ENCODE data around the gene DMAC2L.

The DMAC2L gene

GRCh38 chr14:50331596-50331995 lies 19.5 kb downstream of the DMAC2L start:
- TF ChIP-seq CTCF (IDR thresholded peaks at IDR 0.05): no peak

- TF ChIP-seq CTCF (IDR thresholded peaks at IDR 0.05): no peak
These were observed 20.9 kb downstream of the DMAC2L start for GRCh38 chr14:50333014-50333509.

GRCh38 chr14:50334211-50334610 lies 22.1 kb downstream of the DMAC2L start:
- no peak for TF ChIP-seq CTCF (IDR thresholded peaks at IDR 0.05)

GRCh38 chr14:50335389-50335788 lies 23.3 kb downstream of the DMAC2L start:
- no peak for TF ChIP-seq CTCF (IDR thresholded peaks at IDR 0.05)

GRCh38 chr14:50335989-50336824 lies 24.1 kb downstream of the DMAC2L start:
- TF ChIP-seq CTCF (IDR thresholded peaks at IDR 0.05): no peak

- no peak for TF ChIP-seq CTCF (IDR thresholded peaks at IDR 0.05)
These were observed 26.5 kb downstream of the DMAC2L start for GRCh38 chr14:50338587-50338986.

GRCh38 chr14:50339178-50339804 lies 27.2 kb downstream of the DMAC2L start:
- TF ChIP-seq CTCF (IDR thresholded peaks at IDR 0.05): no peak

Measured in LNCAP (cell line).